H1 (cell line): ENCODE measurements around the gene ATP6V1E1. TPM values are rescaled to one million over a fixed set of nuclear protein-coding genes. Genes with fewer than 3 reads are reported as not detected.

Experiments
- CTCF ChIA-PET: fragments of 300-600 bp; sonication (Branson Sonifier 250); formaldehyde crosslinking; loops from one replicate; lab custom pipeline; 2021; ENCODE audit not compliant: partially characterized antibody; lab: Charles Lee
- POLR2A ChIA-PET: fragments of 300-600 bp; sonication (Branson Sonifier 250); formaldehyde crosslinking; loops from one replicate; lab custom pipeline; 2021; ENCODE audit warnings: inconsistent platforms; ENCODE audit not compliant: partially characterized antibody; lab: Charles Lee
- DNase-seq, 2 experiments: peaks; one replicate each; pipeline versions ENCODE4 v3.0.0 to v3.0.0-alpha.2; 2010 to 2022; ENCODE audit warnings: low spot score in 2 of 2, low read depth in 1 of 2, mixed read lengths in 1 of 2
- FAIRE-seq: peaks from 2 replicates; lab custom pipeline; 2011; peaks lifted over from hg19 to GRCh38; lab: Jason Lieb, UNC
- H2AFZ ChIP-seq: 2 replicates; pipeline ENCODE4 v1.8.1; 2012; ENCODE audit warnings: low read length, inconsistent platforms
- H2AK5ac ChIP-seq: 2 replicates; pipeline ENCODE4 v1.6.1; 2013; ENCODE audit warnings: low read depth, low read length
- H2BK120ac ChIP-seq: replicated peaks from 2 replicates; pipeline ENCODE3; 2013; ENCODE audit warnings: low read depth, low read length, inconsistent platforms
- H2BK12ac ChIP-seq: 2 replicates; pipeline ENCODE4 v1.6.1; 2013; ENCODE audit warnings: low read depth, low read length
- H2BK15ac ChIP-seq: 2 replicates; pipeline ENCODE4 v1.6.1; 2013; ENCODE audit warnings: low read length
- H2BK20ac ChIP-seq: 2 replicates; pipeline ENCODE4 v1.6.1; 2013; ENCODE audit warnings: low read length
- H2BK5ac ChIP-seq: 2 replicates; pipeline ENCODE4 v1.6.1; 2013; ENCODE audit warnings: low read depth, low read length
- H3K14ac ChIP-seq: 2 replicates; pipeline ENCODE4 v1.6.1; 2013; ENCODE audit warnings: inconsistent platforms; ENCODE audit not compliant: insufficient read length
- H3K18ac ChIP-seq: 2 replicates; pipeline ENCODE4 v1.6.1; 2013; ENCODE audit warnings: low read length; ENCODE audit errors: extremely low read depth
- H3K23ac ChIP-seq: 2 replicates; pipeline ENCODE4 v1.6.1; 2013; ENCODE audit warnings: inconsistent platforms; ENCODE audit not compliant: insufficient read length
- H3K23me2 ChIP-seq: 2 replicates; pipeline ENCODE4 v1.6.1; 2013; ENCODE audit warnings: low read depth, low read length
- H3K27ac ChIP-seq: 2 replicates; pipeline ENCODE4 v1.6.1; 2011; ENCODE audit warnings: low read depth, low read length, inconsistent platforms
- H3K27me3 ChIP-seq, 4 experiments: replicated peaks in 1 of 4; 1 replicate in 1 of 4; 2 replicates in 3 of 4; pipeline versions ENCODE4 v1.6.1 to v1.8.1; 2011 to 2013; ENCODE audit warnings: low read length in 3 of 4, mild to moderate bottlenecking in 3 of 4, inconsistent platforms in 2 of 4, mixed read lengths in 2 of 4, moderate library complexity in 1 of 4; ENCODE audit not compliant: control insufficient read depth in 3 of 4, insufficient read depth in 3 of 4; ENCODE audit errors: extremely low read depth in 1 of 4
- H3K36me3 ChIP-seq, 4 experiments: 2 replicates each; pipeline versions ENCODE4 v1.6.1 to v1.8.1; 2011 to 2013; ENCODE audit warnings: mild to moderate bottlenecking in 4 of 4, low read length in 3 of 4, moderate library complexity in 2 of 4, control low read depth in 1 of 4, inconsistent platforms in 1 of 4; ENCODE audit not compliant: insufficient read depth in 4 of 4, control insufficient read depth in 2 of 4
- H3K4ac ChIP-seq: replicated peaks from 2 replicates; pipeline ENCODE3; 2013; ENCODE audit warnings: low read length, low read depth, mixed read lengths, inconsistent platforms; ENCODE audit not compliant: insufficient read length
- H3K4me1 ChIP-seq, 4 experiments: replicated peaks in 1 of 4; 1 replicate in 1 of 4; 2 replicates in 3 of 4; pipeline versions ENCODE4 v1.6.1 to v1.8.1; 2011 to 2013; ENCODE audit warnings: low read length in 3 of 4, inconsistent platforms in 2 of 4, mixed read lengths in 1 of 4; ENCODE audit not compliant: insufficient read depth in 4 of 4, control insufficient read depth in 3 of 4
- H3K4me2 ChIP-seq, 2 experiments: 2 replicates each; pipeline versions ENCODE4 v1.6.1 to v1.8.1; 2011 to 2013; ENCODE audit warnings: low read depth in 2 of 2, low read length in 2 of 2, control low read depth in 1 of 2, inconsistent platforms in 1 of 2, mild to moderate bottlenecking in 1 of 2; ENCODE audit not compliant: insufficient read depth in 1 of 2
- H3K4me3 ChIP-seq, 4 experiments: fragments of 200-600, 300-600 bp in 1 of 4; sonication (generic), shearing (Covaris generic), sonication (Bioruptor Twin) in 1 of 4; 2 replicates each; pipeline versions ENCODE4 v1.5.1 to v1.8.1; 2011 to 2016; ENCODE audit warnings: low read length in 4 of 4, low read depth in 3 of 4, control low read depth in 2 of 4, inconsistent platforms in 2 of 4, mild to moderate bottlenecking in 2 of 4, mixed read lengths in 1 of 4, moderate library complexity in 1 of 4; ENCODE audit not compliant: insufficient read depth in 2 of 4; ENCODE audit errors: extremely low read depth in 1 of 4
- H3K56ac ChIP-seq: replicated peaks from 2 replicates; pipeline ENCODE3; 2013; ENCODE audit warnings: low read depth, mild to moderate bottlenecking, mixed read lengths, low read length, inconsistent platforms; ENCODE audit not compliant: insufficient read length
- H3K79me1 ChIP-seq: 2 replicates; pipeline ENCODE4 v1.6.1; 2013; ENCODE audit warnings: low read depth, low read length, control low read depth
- H3K79me2 ChIP-seq, 2 experiments: 2 replicates each; pipeline versions ENCODE4 v1.6.1 to v1.8.1; 2012 to 2013; ENCODE audit warnings: low read length in 2 of 2, mild to moderate bottlenecking in 2 of 2, inconsistent platforms in 1 of 2; ENCODE audit not compliant: insufficient read depth in 2 of 2, control insufficient read depth in 1 of 2
- H3K9ac ChIP-seq, 4 experiments: replicated peaks in 1 of 4; 1 replicate in 1 of 4; 2 replicates in 3 of 4; pipeline versions ENCODE4 v1.6.1 to v1.8.1; 2011 to 2013; ENCODE audit warnings: low read depth in 3 of 4, low read length in 3 of 4, control low read depth in 2 of 4, mild to moderate bottlenecking in 2 of 4, moderate library complexity in 2 of 4, inconsistent platforms in 1 of 4; ENCODE audit errors: extremely low read depth in 1 of 4
- H3K9me3 ChIP-seq, 2 experiments: 2 replicates each; pipeline versions ENCODE4 v1.6.1 to v1.8.1; 2012 to 2013; ENCODE audit warnings: mild to moderate bottlenecking in 2 of 2, moderate library complexity in 2 of 2, control low read depth in 1 of 2, inconsistent platforms in 1 of 2, low read depth in 1 of 2, low read length in 1 of 2, mixed read lengths in 1 of 2; ENCODE audit not compliant: insufficient read depth in 2 of 2
- H4K20me1 ChIP-seq, 2 experiments: replicated peaks in 1 of 2; 2 replicates each; pipeline versions ENCODE3 to v1.8.1; 2011 to 2013; ENCODE audit warnings: inconsistent platforms in 2 of 2, low read length in 2 of 2, mild to moderate bottlenecking in 1 of 2; ENCODE audit not compliant: insufficient read depth in 2 of 2, control insufficient read depth in 1 of 2
- H4K5ac ChIP-seq: 2 replicates; pipeline ENCODE4 v1.6.1; 2013; ENCODE audit warnings: low read length, low read depth, mixed read lengths, inconsistent platforms; ENCODE audit not compliant: insufficient read length
- H4K8ac ChIP-seq: 2 replicates; pipeline ENCODE4 v1.8.0; 2013; ENCODE audit warnings: mild to moderate bottlenecking, moderate library complexity, low read length, inconsistent platforms; ENCODE audit not compliant: insufficient read depth; ENCODE audit errors: extremely low read depth
- H4K91ac ChIP-seq: replicated peaks from 2 replicates; pipeline ENCODE3; 2013; ENCODE audit warnings: low read length, mixed read lengths, inconsistent platforms; ENCODE audit not compliant: insufficient read length
- CBX8 ChIP-seq: fragments of 300-800, 300-1000 bp; sonication (generic); IDR thresholded peaks from 2 replicates; pipeline ENCODE4 v1.7.1; 2016; ENCODE audit warnings: low read depth, low read length, borderline replicate concordance
- GTF2F1 ChIP-seq: IDR thresholded peaks from 2 replicates; pipeline ENCODE4 v1.6.1; 2012; ENCODE audit warnings: low read depth, low read length, improper control_type of control experiment, borderline replicate concordance
- JUN ChIP-seq: IDR thresholded peaks from 2 replicates; pipeline ENCODE4 v1.6.1; 2011; ENCODE audit warnings: low read depth, mild to moderate bottlenecking, improper control_type of control experiment, low read length
- RBBP5 ChIP-seq: IDR thresholded peaks from 2 replicates; pipeline ENCODE4 v1.7.1; 2012; ENCODE audit warnings: low read depth, mild to moderate bottlenecking, inconsistent platforms, low read length, moderate library complexity, borderline replicate concordance
- SRF ChIP-seq: IDR thresholded peaks from 2 replicates; pipeline ENCODE4 v1.6.1; 2011; ENCODE audit warnings: mild to moderate bottlenecking, low read depth, low read length, moderate library complexity
- SUZ12 ChIP-seq: fragments of 200-600 bp; sonication (generic); IDR thresholded peaks from 2 replicates; pipeline ENCODE4 v1.6.1; 2012; ENCODE audit warnings: mild to moderate bottlenecking, inconsistent platforms, low read length, moderate library complexity, mixed read lengths
- WGBS, 2 experiments: shearing (Covaris generic) in 1 of 2; methylation state at CpG; one replicate each; pipeline versions ENCODE4 v1.1.6 to v1.1.7; 2013 to 2015; ENCODE audit warnings: low lambda C conversion rate in 2 of 2, mixed read lengths in 2 of 2, inconsistent platforms in 1 of 2, low coverage in 1 of 2, missing lambda C conversion rate in 1 of 2; ENCODE audit not compliant: insufficient replicate concordance in 2 of 2, insufficient coverage in 1 of 2, insufficient read length in 1 of 2; ENCODE audit errors: extremely low coverage in 1 of 2, missing lambda C conversion rate in 1 of 2; 5-methylcytosine and 5-hydroxymethylcytosine counted together
- polyA plus RNA-seq, 7 experiments: library from polyadenylated mRNA; depleted of rRNA in 3 of 7; stranded (reverse) in 5 of 7; unstranded in 2 of 7; fragments of >200 nt in 5 of 7; fragments of 200-250 nt in 2 of 7; gene quantifications; 1 replicate in 5 of 7; 2 replicates in 1 of 7; 4 replicates in 1 of 7; pipeline versions ENCODE4 v1.2.1 to v1.2.3, GENCODE V29; 2011 to 2013; ENCODE audit warnings: missing spikeins in 2 of 7, mixed read lengths in 2 of 7
- total RNA-seq: library from RNA; stranded (reverse); fragmentation: NEBNext Ultra II Directional; extraction: Animal tissue kit (Norgen Biotek cat#: 25700); gene quantifications from 2 replicates; pipeline ENCODE4 v1.2.1, GENCODE V29; 2021
- TF ChIP-seq, protein P1 (sequence below): IDR thresholded peaks from 2 replicates; pipeline ENCODE4 v1.6.1; 2011; ENCODE audit warnings: low read length, improper control_type of control experiment
- TF ChIP-seq, protein P2 (sequence below): IDR thresholded peaks from 2 replicates; pipeline ENCODE4 v1.6.1; 2012; ENCODE audit warnings: inconsistent platforms

The ATP6V1E1 gene
- total and polyA plus RNA-seq, 2 of the 8 experiments (the other 6 are each of a cell fraction or from before 2014, with no cell fraction given), result 80.4 to 88.1 TPM

DNA sequence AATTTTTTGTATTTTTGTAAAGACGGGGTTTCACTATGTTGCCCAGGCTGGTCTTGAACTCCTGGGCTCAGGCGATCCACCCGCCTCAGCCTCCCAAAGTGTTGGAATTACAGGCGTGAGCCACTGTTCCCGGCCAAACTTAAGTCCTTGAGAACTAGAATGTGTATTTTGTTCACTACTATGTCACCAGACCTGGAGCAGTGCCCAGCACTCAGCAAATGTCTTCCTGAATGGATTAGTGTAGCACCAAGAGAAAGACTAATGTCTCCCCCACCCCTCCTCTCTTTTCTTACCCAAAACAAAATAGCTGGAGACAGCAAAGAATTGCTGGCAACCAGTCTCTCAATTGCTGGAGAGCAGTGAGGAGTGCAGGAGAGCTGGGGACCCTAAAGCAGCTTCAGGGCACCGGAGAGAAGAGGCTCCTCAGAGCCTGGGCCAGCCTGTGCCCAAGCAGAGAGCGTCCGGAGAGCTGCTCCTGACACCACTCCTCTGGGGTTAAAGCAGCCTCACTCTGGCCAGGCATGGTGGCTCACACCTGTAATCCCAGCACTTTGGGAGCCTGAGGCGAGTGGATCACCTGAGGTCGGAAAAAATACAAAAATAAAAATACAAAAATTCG lies 50.3 kb downstream of the ATP6V1E1 start:
- H3K79me1 ChIP-seq, result no peaks in the 10 kb centered on the region
- no peak overlapping the region for H3K9ac ChIP-seq
- no peak overlapping the region for H3K18ac ChIP-seq
- no peak overlapping the region for H2BK20ac ChIP-seq
- no peak overlapping the region for H3K4me2 ChIP-seq
- no peak overlapping the region for H3K4me3 ChIP-seq
- H3K56ac ChIP-seq, result no peak overlapping the region
- FAIRE-seq (no peak), DNase-seq (no peak)
- H3K79me2 ChIP-seq, result no peaks in the 10 kb centered on the region
- peaks cover 0 to 3% (median 0%) of the 10 kb centered on the region in 4 experiments; a peak in 4 of 7 replicates for H3K4me1 ChIP-seq
- H4K91ac ChIP-seq, result no peak overlapping the region
- no peak overlapping the region for H2BK12ac ChIP-seq
- no peak overlapping the region for H2AK5ac ChIP-seq
- WGBS, 2 experiments, result 91% methylated on average over 11 of the region's 11 CpGs; no CpG with 5 or more reads in 1 of the 2 experiments
- CTCF ChIA-PET, result interaction anchor here (0.6 to 4.1 kb wide), 4 partner anchors 9 to 413 kb away, joined by 3 to 27 read pairs (median 4); no protein-coding TSS in a partner anchor
- H3K23ac ChIP-seq, result no peak overlapping the region
- TF ChIP-seq CBX8 (no peak), SRF (no peak), JUN (no peak), RBBP5 (no peak), SUZ12 (no peak), GTF2F1 (no peak)
- TF ChIP-seq, protein P1, sequence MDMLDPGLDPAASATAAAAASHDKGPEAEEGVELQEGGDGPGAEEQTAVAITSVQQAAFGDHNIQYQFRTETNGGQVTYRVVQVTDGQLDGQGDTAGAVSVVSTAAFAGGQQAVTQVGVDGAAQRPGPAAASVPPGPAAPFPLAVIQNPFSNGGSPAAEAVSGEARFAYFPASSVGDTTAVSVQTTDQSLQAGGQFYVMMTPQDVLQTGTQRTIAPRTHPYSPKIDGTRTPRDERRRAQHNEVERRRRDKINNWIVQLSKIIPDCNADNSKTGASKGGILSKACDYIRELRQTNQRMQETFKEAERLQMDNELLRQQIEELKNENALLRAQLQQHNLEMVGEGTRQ, result no peak
- TF ChIP-seq, protein P2, sequence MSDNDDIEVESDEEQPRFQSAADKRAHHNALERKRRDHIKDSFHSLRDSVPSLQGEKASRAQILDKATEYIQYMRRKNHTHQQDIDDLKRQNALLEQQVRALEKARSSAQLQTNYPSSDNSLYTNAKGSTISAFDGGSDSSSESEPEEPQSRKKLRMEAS, result no peak
- no peak overlapping the region for H4K5ac ChIP-seq
- H4K20me1 ChIP-seq, result no peaks in the 10 kb centered on the region
- H2BK5ac ChIP-seq, result no peak overlapping the region
- no peak overlapping the region for H2AFZ ChIP-seq
- H2BK120ac ChIP-seq, result no peak overlapping the region
- no peaks in the 10 kb centered on the region for H3K27me3 ChIP-seq
- H3K27ac ChIP-seq, result no peak overlapping the region
- H4K8ac ChIP-seq, result no peak overlapping the region
- H3K9me3 ChIP-seq, result no peaks in the 10 kb centered on the region
- POLR2A ChIA-PET, result interaction anchor here (0.5 to 2.8 kb wide), 2 partner anchors 14 to 35 kb away, joined by 4 to 18 read pairs; partner anchors contain the start of gene SLC25A18
- H3K23me2 ChIP-seq, result peaks cover 1% of the 10 kb centered on the region; the same call in 1 of the 2 replicates
- no peaks in the 10 kb centered on the region for H3K36me3 ChIP-seq
- no peak overlapping the region for H2BK15ac ChIP-seq
- H3K4ac ChIP-seq, result no peak overlapping the region
- no peak overlapping the region for H3K14ac ChIP-seq
